ENCODE data around the gene VBP1.

GRCh38 chrX:155215443-155216178 is 649 bp upstream of the VBP1 start:
- TF ChIP-seq TAF1 (IDR thresholded peaks at IDR 0.05; ENCODE audit: low read depth, low read length), result no peak
- no peak for TF ChIP-seq POLR2A (IDR thresholded peaks at IDR 0.05; ENCODE audit: low read depth, low read length)
- no peak; the same call in 1 of the 2 replicates for TF ChIP-seq POLR2AphosphoS5 (IDR thresholded peaks at IDR 0.05; ENCODE audit: low read depth, low read length)
- TF ChIP-seq SPI1 (IDR thresholded peaks at IDR 0.05; ENCODE audit: low read depth, low read length), result no peak
- TF ChIP-seq PAX5 (IDR thresholded peaks at IDR 0.05; ENCODE audit: insufficient read depth, low read length, severe bottlenecking), result no peak
- 0 out of 2 replicates have a peak, but pooled peaks have one; percentile 13 for TF ChIP-seq POU2F2 (IDR thresholded peaks at IDR 0.05; ENCODE audit: low read depth, low read length)
